ENCODE results near the gene MYRIP.

Gene MYRIP

DNA sequence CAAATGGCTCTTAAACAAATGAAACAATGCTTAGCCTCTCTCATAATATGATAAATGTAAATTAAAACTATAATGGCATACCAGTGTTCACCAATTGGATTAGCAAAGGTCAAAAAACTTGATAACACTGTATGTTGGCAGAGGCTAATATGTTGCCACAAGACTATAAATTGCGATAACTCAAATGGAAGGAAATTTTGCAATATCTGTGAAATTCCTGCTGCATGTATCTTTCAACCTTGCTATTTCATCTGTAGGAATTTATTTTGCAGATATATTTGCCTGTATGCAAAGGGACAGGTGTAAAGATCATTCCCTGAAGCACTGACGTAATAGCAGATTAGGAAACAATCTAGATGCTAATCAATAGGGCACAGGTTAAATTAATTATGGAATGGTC lies 308.7 kb downstream of the MYRIP start:
- TF ChIP-seq TAF1 (IDR thresholded peaks at IDR 0.05; ENCODE audit: borderline replicate concordance, insufficient read depth, low read length) (no peak), POLR2AphosphoS5 (IDR thresholded peaks at IDR 0.05; ENCODE audit: low read depth, low read length) (no peak), FOXP2 (optimal IDR thresholded peaks at IDR 0.05; ENCODE audit: borderline replicate concordance, extremely low read depth, extremely low read length, insufficient read depth) (no peak), SIN3A (IDR thresholded peaks at IDR 0.05; ENCODE audit: borderline replicate concordance, insufficient read depth, low read length) (no peak)
- TF ChIP-seq, protein P1, sequence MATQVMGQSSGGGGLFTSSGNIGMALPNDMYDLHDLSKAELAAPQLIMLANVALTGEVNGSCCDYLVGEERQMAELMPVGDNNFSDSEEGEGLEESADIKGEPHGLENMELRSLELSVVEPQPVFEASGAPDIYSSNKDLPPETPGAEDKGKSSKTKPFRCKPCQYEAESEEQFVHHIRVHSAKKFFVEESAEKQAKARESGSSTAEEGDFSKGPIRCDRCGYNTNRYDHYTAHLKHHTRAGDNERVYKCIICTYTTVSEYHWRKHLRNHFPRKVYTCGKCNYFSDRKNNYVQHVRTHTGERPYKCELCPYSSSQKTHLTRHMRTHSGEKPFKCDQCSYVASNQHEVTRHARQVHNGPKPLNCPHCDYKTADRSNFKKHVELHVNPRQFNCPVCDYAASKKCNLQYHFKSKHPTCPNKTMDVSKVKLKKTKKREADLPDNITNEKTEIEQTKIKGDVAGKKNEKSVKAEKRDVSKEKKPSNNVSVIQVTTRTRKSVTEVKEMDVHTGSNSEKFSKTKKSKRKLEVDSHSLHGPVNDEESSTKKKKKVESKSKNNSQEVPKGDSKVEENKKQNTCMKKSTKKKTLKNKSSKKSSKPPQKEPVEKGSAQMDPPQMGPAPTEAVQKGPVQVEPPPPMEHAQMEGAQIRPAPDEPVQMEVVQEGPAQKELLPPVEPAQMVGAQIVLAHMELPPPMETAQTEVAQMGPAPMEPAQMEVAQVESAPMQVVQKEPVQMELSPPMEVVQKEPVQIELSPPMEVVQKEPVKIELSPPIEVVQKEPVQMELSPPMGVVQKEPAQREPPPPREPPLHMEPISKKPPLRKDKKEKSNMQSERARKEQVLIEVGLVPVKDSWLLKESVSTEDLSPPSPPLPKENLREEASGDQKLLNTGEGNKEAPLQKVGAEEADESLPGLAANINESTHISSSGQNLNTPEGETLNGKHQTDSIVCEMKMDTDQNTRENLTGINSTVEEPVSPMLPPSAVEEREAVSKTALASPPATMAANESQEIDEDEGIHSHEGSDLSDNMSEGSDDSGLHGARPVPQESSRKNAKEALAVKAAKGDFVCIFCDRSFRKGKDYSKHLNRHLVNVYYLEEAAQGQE (IDR thresholded peaks at IDR 0.05; ENCODE audit: insufficient read depth in 1 of 2, low read depth in 2 of 2, low read length in 2 of 2), result no peak

DNA sequence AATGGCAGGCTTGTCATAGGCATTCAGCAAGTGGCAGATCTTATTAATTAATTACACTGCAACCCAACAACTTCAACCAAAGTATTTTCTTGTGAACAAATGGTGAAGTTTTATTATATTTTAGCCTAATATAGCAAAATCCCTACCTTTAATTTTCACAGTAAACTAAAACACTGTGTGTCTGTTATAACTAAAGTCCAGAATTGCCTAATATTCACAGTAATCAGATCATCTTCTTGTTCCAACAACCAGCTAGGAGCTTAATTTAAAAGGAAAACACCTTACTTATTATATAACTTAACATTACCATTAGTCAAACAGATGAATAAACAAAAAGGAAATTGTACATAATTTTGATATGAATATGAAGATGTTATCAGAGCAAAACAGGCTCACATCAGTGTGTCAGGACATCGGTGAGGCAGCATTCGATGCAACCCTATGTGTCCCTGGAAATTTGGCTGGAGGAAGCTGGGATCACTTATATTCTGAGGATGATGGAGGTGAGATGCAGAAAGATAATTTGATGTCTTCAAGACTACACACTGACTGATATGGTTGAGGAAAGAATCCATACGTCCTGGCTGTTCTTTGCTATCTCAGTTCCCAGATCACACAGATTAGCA lies 310.8 kb downstream of the MYRIP start:
- no peak for TF ChIP-seq TAF1 (IDR thresholded peaks at IDR 0.05; ENCODE audit: borderline replicate concordance, insufficient read depth, low read length)
- TF ChIP-seq, protein P1 (IDR thresholded peaks at IDR 0.05; ENCODE audit: insufficient read depth in 1 of 2, low read depth in 2 of 2, low read length in 2 of 2), result no peak
- TF ChIP-seq POLR2AphosphoS5 (IDR thresholded peaks at IDR 0.05; ENCODE audit: low read depth, low read length), result no peak

DNA sequence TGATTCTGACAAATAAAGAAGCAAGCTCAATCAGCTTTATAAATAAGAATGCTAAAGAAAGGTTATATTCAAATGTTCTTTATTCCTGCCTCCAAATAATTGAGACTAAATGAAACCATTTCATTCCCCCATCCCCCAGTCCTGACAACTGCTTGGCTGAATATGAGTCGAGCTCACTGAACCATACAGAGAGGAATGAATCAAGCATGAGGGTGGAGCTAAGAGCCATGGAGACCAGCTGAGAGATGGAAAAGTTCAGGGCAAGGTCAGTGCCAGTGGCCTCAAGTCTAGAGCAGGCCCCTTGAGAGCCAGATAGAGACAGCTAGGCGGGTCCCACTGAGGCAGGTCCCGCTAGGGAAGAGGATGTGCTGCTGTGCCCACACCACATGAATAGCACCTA lies 311.4 kb downstream of the MYRIP start:
- no peak for TF ChIP-seq FOXP2 (optimal IDR thresholded peaks at IDR 0.05; ENCODE audit: borderline replicate concordance, extremely low read depth, extremely low read length, insufficient read depth)
- TF ChIP-seq, protein P1 (IDR thresholded peaks at IDR 0.05; ENCODE audit: insufficient read depth in 1 of 2, low read depth in 2 of 2, low read length in 2 of 2), result no peak
- no peak for TF ChIP-seq SIN3A (IDR thresholded peaks at IDR 0.05; ENCODE audit: borderline replicate concordance, insufficient read depth, low read length)
- no peak for TF ChIP-seq POLR2AphosphoS5 (IDR thresholded peaks at IDR 0.05; ENCODE audit: low read depth, low read length)
- TF ChIP-seq TAF1 (IDR thresholded peaks at IDR 0.05; ENCODE audit: borderline replicate concordance, insufficient read depth, low read length), result no peak

DNA sequence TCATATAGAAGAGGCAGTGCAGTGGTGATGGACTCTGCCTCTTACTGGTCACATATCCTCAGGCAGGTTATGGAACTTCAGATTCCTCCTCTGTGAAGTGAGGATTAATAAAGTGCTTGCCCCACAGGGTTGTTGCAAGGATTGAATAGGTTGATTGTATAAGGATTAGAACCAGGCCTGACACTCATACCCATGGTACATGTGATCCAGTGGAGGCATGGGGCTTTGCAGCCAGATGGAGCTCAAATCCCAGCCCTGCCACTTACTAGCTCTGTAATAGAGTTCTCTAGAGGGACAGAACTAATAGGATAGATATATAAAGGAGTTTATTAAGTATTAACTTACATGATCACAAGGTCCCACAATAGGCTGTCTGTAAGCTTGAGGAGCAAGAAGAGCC lies 315.5 kb downstream of the MYRIP start:
- TF ChIP-seq, protein P1 (IDR thresholded peaks at IDR 0.05; ENCODE audit: insufficient read depth in 1 of 2, low read depth in 2 of 2, low read length in 2 of 2), result no peak
- no peak for TF ChIP-seq POLR2AphosphoS5 (IDR thresholded peaks at IDR 0.05; ENCODE audit: low read depth, low read length)
- TF ChIP-seq SIN3A (IDR thresholded peaks at IDR 0.05; ENCODE audit: borderline replicate concordance, insufficient read depth, low read length), result no peak
- TF ChIP-seq FOXP2 (optimal IDR thresholded peaks at IDR 0.05; ENCODE audit: borderline replicate concordance, extremely low read depth, extremely low read length, insufficient read depth), result no peak
- no peak for TF ChIP-seq TAF1 (IDR thresholded peaks at IDR 0.05; ENCODE audit: borderline replicate concordance, insufficient read depth, low read length)

DNA sequence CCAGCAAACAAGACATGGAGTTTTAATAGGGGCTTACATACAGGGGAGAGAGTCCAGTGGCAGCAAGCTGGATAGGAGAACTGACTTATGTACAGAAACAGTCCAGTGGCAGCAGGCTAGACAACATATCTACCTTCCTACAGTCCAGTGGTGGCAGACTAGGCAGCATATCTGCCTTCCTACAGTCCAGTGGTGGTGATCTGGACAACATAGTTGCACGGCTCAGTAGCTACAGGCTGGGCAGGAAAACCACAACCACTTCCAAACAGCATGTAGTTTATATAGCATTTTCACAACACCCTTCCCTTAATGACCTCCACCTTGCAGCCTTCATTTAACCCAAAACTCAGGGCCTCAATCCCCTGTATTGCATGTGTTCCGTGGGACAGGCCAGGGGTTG lies 318.8 kb downstream of the MYRIP start:
- no peak for TF ChIP-seq TAF1 (IDR thresholded peaks at IDR 0.05; ENCODE audit: borderline replicate concordance, insufficient read depth, low read length)
- TF ChIP-seq, protein P1 (IDR thresholded peaks at IDR 0.05; ENCODE audit: insufficient read depth in 1 of 2, low read depth in 2 of 2, low read length in 2 of 2), result no peak
- TF ChIP-seq FOXP2 (optimal IDR thresholded peaks at IDR 0.05; ENCODE audit: borderline replicate concordance, extremely low read depth, extremely low read length, insufficient read depth), result no peak
- TF ChIP-seq SIN3A (IDR thresholded peaks at IDR 0.05; ENCODE audit: borderline replicate concordance, insufficient read depth, low read length), result no peak
- TF ChIP-seq POLR2AphosphoS5 (IDR thresholded peaks at IDR 0.05; ENCODE audit: low read depth, low read length), result no peak

Measured in PFSK-1 (cell line).